HL-60 (cell line): Measurements from ENCODE around the gene UEVLD.

Source experiments
- DNase-seq, 2 experiments: peaks; one replicate each; pipeline ENCODE4 v3.0.0-alpha.2; 2010 to 2020; ENCODE audit warnings: low read depth in 1 of 2, low spot score in 1 of 2
- H3K27ac ChIP-seq: fragments of 250-450 bp; sonication (Bioruptor Pico); replicated peaks from 2 replicates; pipeline ENCODE4 v1.5.1; 2020; ENCODE audit warnings: mild to moderate bottlenecking, moderate library complexity
- H3K27me3 ChIP-seq: fragments of 250-450 bp; sonication (Bioruptor Pico); 2 replicates; pipeline ENCODE4 v1.5.1; 2021; ENCODE audit warnings: mild to moderate bottlenecking, moderate library complexity; ENCODE audit not compliant: insufficient read depth, poor library complexity, severe bottlenecking
- H3K4me3 ChIP-seq: replicated peaks from 2 replicates; pipeline ENCODE4 v1.5.1; 2011; ENCODE audit warnings: mild to moderate bottlenecking, control low read depth, low read length; ENCODE audit not compliant: insufficient read depth
- CTCF ChIP-seq: IDR thresholded peaks from one replicate; pipeline ENCODE4 v1.5.1; 2011; ENCODE audit warnings: low read length, control low read depth, inconsistent platforms; ENCODE audit not compliant: insufficient read depth
- GABPA ChIP-seq: IDR thresholded peaks from 2 replicates; pipeline ENCODE4 v1.6.1; 2012; ENCODE audit warnings: low read depth
- POLR2AphosphoS5 ChIP-seq: IDR thresholded peaks from 2 replicates; pipeline ENCODE4 v1.6.1; 2012; ENCODE audit warnings: low read depth
- REST ChIP-seq: IDR thresholded peaks from 2 replicates; pipeline ENCODE4 v1.6.1; 2012; ENCODE audit warnings: low read depth; ENCODE audit not compliant: insufficient replicate concordance
- SPI1 ChIP-seq: IDR thresholded peaks from 2 replicates; pipeline ENCODE4 v1.6.1; 2012; ENCODE audit warnings: low read depth, mild to moderate bottlenecking, borderline replicate concordance

UEVLD gene

GRCh38 chr11:18618342-18619025, 29.9 kb upstream of the UEVLD start:
- Histone ChIP-seq H3K27ac (peak overlapping the region; percentile 44), H3K27me3 (no peaks in the 10 kb centered on the region), H3K4me3 (no peak overlapping the region)
- TF ChIP-seq GABPA (no peak), POLR2AphosphoS5 (no peak), CTCF (no peak)
- DNase-seq = no peak

- peak in 1 of 2 experiments; percentile 56 for DNase-seq
- H3K4me3 ChIP-seq = no peak overlapping the region
- H3K27me3 ChIP-seq = no peaks in the 10 kb centered on the region
- peak overlapping the region; percentile 44 for H3K27ac ChIP-seq
- TF ChIP-seq REST = no peak
- TF ChIP-seq POLR2AphosphoS5 = no peak
- no peak for TF ChIP-seq GABPA
- TF ChIP-seq SPI1 = no peak
- TF ChIP-seq CTCF = no peak
Measured at GRCh38 chr11:18617688-18618341, 29.3 kb upstream of the UEVLD start.

- Histone ChIP-seq H3K4me3 (no peak overlapping the region), H3K27ac (peak overlapping the region; percentile 45), H3K27me3 (no peaks in the 10 kb centered on the region)
- DNase-seq = peak; percentile 52 to 60
- TF ChIP-seq POLR2AphosphoS5 (no peak), SPI1 (peak; percentile 91)
Measured at GRCh38 chr11:18615628-18616392, 27.3 kb upstream of the UEVLD start.

- Histone ChIP-seq H3K27ac (no peak overlapping the region), H3K4me3 (no peak overlapping the region), H3K27me3 (no peaks in the 10 kb centered on the region)
- TF ChIP-seq REST (no peak), POLR2AphosphoS5 (no peak), SPI1 (no peak), CTCF (no peak)
- no peak for DNase-seq
Measured at GRCh38 chr11:18614667-18615066, 26.1 kb upstream of the UEVLD start.
